Fibroblast of lung (primary cell): ENCODE data around the gene LRRC8E. TPM values are rescaled to one million over a fixed set of nuclear protein-coding genes. Genes with fewer than 3 reads are reported as not detected.

Source experiments
- DNase-seq, 2 donors: peaks; one replicate each; pipeline versions ENCODE4 v3.0.0 to v3.0.0-alpha.2; 2010; ENCODE audit warnings: low read depth in 2 of 2
- H2AFZ ChIP-seq: 2 replicates; pipeline ENCODE4 v1.5.1; 2012; ENCODE audit warnings: low read length, control low read depth, inconsistent platforms
- H3K27ac ChIP-seq: 2 replicates; pipeline ENCODE4 v1.5.1; 2011; ENCODE audit warnings: low read length, control low read depth; ENCODE audit not compliant: insufficient read depth
- H3K27me3 ChIP-seq: 2 replicates; pipeline ENCODE4 v1.5.1; 2011; ENCODE audit warnings: mild to moderate bottlenecking, low read length; ENCODE audit not compliant: control insufficient read depth, insufficient read depth
- H3K36me3 ChIP-seq: 2 replicates; pipeline ENCODE4 v1.5.1; 2011; ENCODE audit warnings: low read length; ENCODE audit not compliant: control insufficient read depth, insufficient read depth
- H3K4me1 ChIP-seq: 2 replicates; pipeline ENCODE4 v1.5.1; 2011; ENCODE audit warnings: low read length; ENCODE audit not compliant: control insufficient read depth, insufficient read depth; ENCODE audit errors: extremely low read depth
- H3K4me2 ChIP-seq: 2 replicates; pipeline ENCODE4 v1.5.1; 2011; ENCODE audit warnings: low read length, control low read depth; ENCODE audit not compliant: insufficient read depth; ENCODE audit errors: extremely low read depth
- H3K4me3 ChIP-seq, 4 experiments: fragments of 200-600 bp in 1 of 4; sonication (generic) in 1 of 4; replicated peaks in 1 of 4; 2 replicates each; pipeline ENCODE4 v1.5.1; 2011 to 2016; ENCODE audit warnings: low read length in 4 of 4, low read depth in 3 of 4, mild to moderate bottlenecking in 3 of 4, control low read depth in 2 of 4, inconsistent platforms in 1 of 4, mixed read lengths in 1 of 4; ENCODE audit not compliant: insufficient read depth in 1 of 4; ENCODE audit errors: control extremely low read depth in 1 of 4
- H3K79me2 ChIP-seq: 2 replicates; pipeline ENCODE4 v1.5.1; 2012; ENCODE audit warnings: mild to moderate bottlenecking, low read length, inconsistent platforms; ENCODE audit not compliant: control insufficient read depth, insufficient read depth
- H3K9ac ChIP-seq: 2 replicates; pipeline ENCODE4 v1.5.1; 2011; ENCODE audit warnings: mild to moderate bottlenecking, low read length, control low read depth; ENCODE audit not compliant: insufficient read depth
- H3K9me3 ChIP-seq: 2 replicates; pipeline ENCODE4 v1.5.1; 2012; ENCODE audit warnings: low read depth, low read length; ENCODE audit not compliant: control insufficient read depth, insufficient read depth
- H4K20me1 ChIP-seq: 2 replicates; pipeline ENCODE4 v1.5.1; 2011; ENCODE audit warnings: low read length; ENCODE audit not compliant: control insufficient read depth, insufficient read depth; ENCODE audit errors: extremely low read depth
- EZH2 ChIP-seq: IDR thresholded peaks from 2 replicates; pipeline ENCODE4 v1.5.1; 2012; ENCODE audit warnings: low read length, control low read depth, mild to moderate bottlenecking; ENCODE audit errors: missing control alignments
- polyA plus RNA-seq, 2 donors: library from polyadenylated mRNA; depleted of rRNA in 1 of 2; stranded (reverse) in 1 of 2; unstranded in 1 of 2; fragments of >200 nt; gene quantifications; 2 replicates each; pipeline ENCODE4 v1.2.1, GENCODE V29; 2011 to 2012; ENCODE audit warnings: missing spikeins in 1 of 2
- total RNA-seq: library from RNA; depleted of rRNA; stranded (reverse); fragments of >200 nt; gene quantifications from 2 replicates; pipeline ENCODE4 v1.2.1, GENCODE V29; 2014
- TF ChIP-seq, protein P1 (sequence below), 2 donors: IDR thresholded peaks in 1 of 2; conservative IDR thresholded peaks in 1 of 2; 1 replicate in 1 of 2; 2 replicates in 1 of 2; pipeline ENCODE4 v1.5.1; 2011 to 2012; ENCODE audit warnings: low read length in 2 of 2, control low read depth in 1 of 2, inconsistent platforms in 1 of 2, low read depth in 1 of 2, mild to moderate bottlenecking in 1 of 2

The LRRC8E gene
- total and polyA plus RNA-seq, 2 donors (not counting 1 experiment from before 2014, with no cell fraction given): 3.0 to 3.7 TPM

DNA sequence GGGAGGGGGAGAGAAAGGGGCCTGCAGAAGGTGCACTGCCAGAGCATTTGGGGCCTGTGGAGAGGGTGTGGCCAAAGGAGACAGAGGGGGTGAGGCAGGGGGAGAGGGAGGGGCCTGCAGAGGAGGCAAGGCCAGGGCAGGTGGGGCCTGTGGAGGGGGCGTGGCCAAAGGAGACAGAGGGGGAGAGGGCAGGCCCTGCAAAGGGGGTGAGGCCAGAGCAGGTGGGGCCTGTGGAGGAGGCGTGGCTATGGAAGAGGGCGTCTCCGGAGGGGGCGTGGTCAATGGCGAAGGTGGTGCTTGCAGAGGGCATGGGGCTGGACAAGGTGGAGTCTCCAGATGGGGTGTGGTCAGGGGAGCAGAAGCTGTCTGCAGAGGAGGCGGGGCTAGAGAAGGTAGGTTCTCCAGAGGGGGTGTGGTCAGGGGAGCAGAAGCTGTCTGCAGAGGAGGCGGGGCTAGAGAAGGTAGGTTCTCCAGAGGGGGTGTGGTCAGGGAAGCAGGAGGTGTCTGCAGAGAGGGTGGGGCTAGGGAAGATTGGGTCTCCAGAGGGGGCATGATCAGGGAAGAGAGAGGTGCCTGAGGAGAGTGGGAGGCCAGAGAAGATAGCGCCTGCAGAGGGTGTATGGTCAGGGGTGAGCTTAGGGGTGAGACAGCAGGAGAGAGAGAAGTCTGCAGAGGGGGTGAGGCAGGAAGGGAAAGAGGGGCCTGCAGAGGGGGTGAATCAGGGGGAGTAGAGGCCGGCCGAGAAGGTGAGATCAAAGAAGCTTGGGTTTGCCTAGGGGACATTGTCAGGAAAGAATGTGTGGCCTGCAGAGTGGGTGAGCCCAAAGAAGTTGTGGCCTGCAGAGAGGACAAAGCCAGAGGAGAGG is 17.5 kb upstream of the LRRC8E start:
- H3K4me3 ChIP-seq: no peak overlapping the region
- no peaks in the 10 kb centered on the region for H3K9me3 ChIP-seq
- H3K4me2 ChIP-seq: no peak overlapping the region
- H4K20me1 ChIP-seq: no peaks in the 10 kb centered on the region
- H3K36me3 ChIP-seq: no peaks in the 10 kb centered on the region
- no peak overlapping the region for H3K9ac ChIP-seq
- no peaks in the 10 kb centered on the region for H3K79me2 ChIP-seq
- peaks cover 7% of the 10 kb centered on the region for H3K4me1 ChIP-seq
- no peak overlapping the region for H2AFZ ChIP-seq
- H3K27me3 ChIP-seq: peaks cover 17% of the 10 kb centered on the region
- TF ChIP-seq, protein P1, sequence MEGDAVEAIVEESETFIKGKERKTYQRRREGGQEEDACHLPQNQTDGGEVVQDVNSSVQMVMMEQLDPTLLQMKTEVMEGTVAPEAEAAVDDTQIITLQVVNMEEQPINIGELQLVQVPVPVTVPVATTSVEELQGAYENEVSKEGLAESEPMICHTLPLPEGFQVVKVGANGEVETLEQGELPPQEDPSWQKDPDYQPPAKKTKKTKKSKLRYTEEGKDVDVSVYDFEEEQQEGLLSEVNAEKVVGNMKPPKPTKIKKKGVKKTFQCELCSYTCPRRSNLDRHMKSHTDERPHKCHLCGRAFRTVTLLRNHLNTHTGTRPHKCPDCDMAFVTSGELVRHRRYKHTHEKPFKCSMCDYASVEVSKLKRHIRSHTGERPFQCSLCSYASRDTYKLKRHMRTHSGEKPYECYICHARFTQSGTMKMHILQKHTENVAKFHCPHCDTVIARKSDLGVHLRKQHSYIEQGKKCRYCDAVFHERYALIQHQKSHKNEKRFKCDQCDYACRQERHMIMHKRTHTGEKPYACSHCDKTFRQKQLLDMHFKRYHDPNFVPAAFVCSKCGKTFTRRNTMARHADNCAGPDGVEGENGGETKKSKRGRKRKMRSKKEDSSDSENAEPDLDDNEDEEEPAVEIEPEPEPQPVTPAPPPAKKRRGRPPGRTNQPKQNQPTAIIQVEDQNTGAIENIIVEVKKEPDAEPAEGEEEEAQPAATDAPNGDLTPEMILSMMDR (conservative IDR thresholded peaks at IDR 0.05 in 1 of 2, IDR thresholded peaks at IDR 0.05 in 1 of 2; ENCODE audit: low read depth in 1 of 2, low read length in 2 of 2): no peak
- no peak for TF ChIP-seq EZH2
- peak; percentile 10 to 27 for DNase-seq
- H3K27ac ChIP-seq: no peak overlapping the region

DNA sequence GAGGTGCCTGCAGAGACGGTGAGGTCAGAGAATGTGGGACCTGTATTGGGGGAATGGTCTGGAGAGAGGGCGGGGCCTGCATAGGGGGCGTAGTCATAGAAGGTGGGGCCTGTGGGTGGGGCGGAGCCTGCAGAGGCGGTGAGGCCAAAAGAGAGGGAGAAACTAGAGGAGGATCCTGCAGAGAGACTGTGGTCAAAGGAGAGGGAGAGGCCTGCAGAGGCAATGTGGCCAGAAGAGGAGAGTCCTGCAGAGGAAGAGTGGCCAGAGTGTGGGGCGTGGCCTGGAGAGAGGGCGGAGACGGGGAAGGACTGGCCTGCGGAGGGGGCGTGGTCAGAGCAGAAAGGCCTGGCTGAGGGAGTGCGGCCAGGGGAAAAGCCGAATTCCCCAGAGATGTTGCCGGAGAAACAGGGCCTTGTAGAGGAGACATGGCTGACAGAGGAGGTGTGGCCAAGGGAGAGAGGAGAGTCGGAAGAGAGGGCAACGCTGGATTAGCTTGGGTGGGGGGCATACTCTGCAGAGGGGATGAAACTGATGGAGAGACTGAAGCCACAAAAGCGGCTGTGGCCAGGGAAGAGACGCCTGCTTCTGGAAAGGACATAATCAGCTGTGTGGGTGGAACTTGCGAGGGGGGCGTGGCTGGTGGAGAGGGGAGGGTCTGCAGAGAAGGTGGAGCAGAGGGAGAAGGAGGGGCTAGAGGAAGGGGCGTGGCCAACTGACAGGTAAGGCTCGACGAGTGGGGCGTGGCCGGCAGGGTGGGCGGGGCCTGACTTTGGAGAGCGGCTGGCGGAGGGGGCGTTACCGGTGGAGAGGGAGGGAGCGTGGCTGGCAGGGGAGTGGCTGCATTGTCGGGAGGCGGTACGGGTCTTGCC is 16.6 kb upstream of the LRRC8E start:
- H3K4me2 ChIP-seq: peak overlapping the region; percentile 40
- H2AFZ ChIP-seq: peak overlapping the region; percentile 90
- peaks cover 7% of the 10 kb centered on the region for H3K4me1 ChIP-seq
- H3K79me2 ChIP-seq: no peaks in the 10 kb centered on the region
- no peaks in the 10 kb centered on the region for H3K9me3 ChIP-seq
- DNase-seq: peak; percentile 85 to 92
- no peak for TF ChIP-seq EZH2
- TF ChIP-seq, protein P1 (conservative IDR thresholded peaks at IDR 0.05 in 1 of 2, IDR thresholded peaks at IDR 0.05 in 1 of 2; ENCODE audit: low read depth in 1 of 2, low read length in 2 of 2): no peak
- H3K27ac ChIP-seq: peak overlapping the region; percentile 16
- H3K27me3 ChIP-seq: peaks cover 17% of the 10 kb centered on the region
- H3K36me3 ChIP-seq: no peaks in the 10 kb centered on the region
- peak overlapping the region; percentile 4 for H3K9ac ChIP-seq
- peak overlapping the region; percentile 32 to 53 (median 42) for H3K4me3 ChIP-seq
- no peaks in the 10 kb centered on the region for H4K20me1 ChIP-seq
